Hepatocyte (in vitro differentiated cells): ENCODE measurements around the gene TUBB2B. TPM values are rescaled to one million over a fixed set of nuclear protein-coding genes. Genes with fewer than 3 reads are reported as not detected.
"Not testable (repeated sequence)": the region's sequence is repeated elsewhere in the genome, so short reads cannot be mapped to it uniquely, and the experiment has no call there.

Experiments
- DNase-seq: peaks from one replicate; pipeline ENCODE4 v3.0.0-alpha.2; 2016; ENCODE audit warnings: low spot score
- H2AFZ ChIP-seq: fragments of 200-600 bp; sonication (generic); 2 replicates; pipeline ENCODE4 v1.6.0; 2016; ENCODE audit warnings: antibody characterized with exemption, mild to moderate bottlenecking
- H3K27ac ChIP-seq: fragments of 200-600 bp; sonication (generic); 2 replicates; pipeline ENCODE4 v1.5.1; 2016; ENCODE audit warnings: mild to moderate bottlenecking
- H3K27me3 ChIP-seq: fragments of 200-600 bp; sonication (generic); 2 replicates; pipeline ENCODE4 v1.6.1; 2016
- H3K36me3 ChIP-seq: fragments of 200-600 bp; sonication (generic); replicated peaks from 2 replicates; pipeline ENCODE4 v1.5.1; 2016; ENCODE audit warnings: low read depth; ENCODE audit not compliant: insufficient read depth
- H3K4me1 ChIP-seq: fragments of 200-600 bp; sonication (generic); 2 replicates; pipeline ENCODE4 v1.5.1; 2016; ENCODE audit warnings: mild to moderate bottlenecking, moderate library complexity; ENCODE audit not compliant: insufficient read depth
- H3K4me2 ChIP-seq: fragments of 200-600 bp; sonication (generic); 2 replicates; pipeline ENCODE4 v1.6.0; 2016
- H3K4me3 ChIP-seq: fragments of 200-600 bp; sonication (generic); 2 replicates; pipeline ENCODE4 v1.5.1; 2016; ENCODE audit warnings: mild to moderate bottlenecking
- H3K79me2 ChIP-seq: fragments of 200-600 bp; sonication (generic); 2 replicates; pipeline ENCODE4 v1.6.0; 2017; ENCODE audit warnings: mild to moderate bottlenecking
- H3K9me2 ChIP-seq: fragments of 200-600 bp; sonication (generic); replicated peaks from 2 replicates; pipeline ENCODE4 v1.6.0; 2017; ENCODE audit warnings: mild to moderate bottlenecking; ENCODE audit not compliant: insufficient read depth
- H3K9me3 ChIP-seq: fragments of 200-600 bp; sonication (generic); 2 replicates; pipeline ENCODE4 v1.5.1; 2016; ENCODE audit warnings: low read depth, mild to moderate bottlenecking
- H4K20me1 ChIP-seq: fragments of 200-600 bp; sonication (generic); 2 replicates; pipeline ENCODE4 v1.6.0; 2016; ENCODE audit warnings: mild to moderate bottlenecking; ENCODE audit not compliant: insufficient read depth, poor library complexity, severe bottlenecking
- EZH2 ChIP-seq: fragments of 200-600 bp; sonication (generic); IDR thresholded peaks from 2 replicates; pipeline ENCODE4 v1.6.1; 2016; ENCODE audit warnings: antibody characterized with exemption, mild to moderate bottlenecking, borderline replicate concordance
- EZH2phosphoT487 ChIP-seq: fragments of 200-600 bp; sonication (generic); IDR thresholded peaks from one replicate; pipeline ENCODE4 v1.6.1; 2018; ENCODE audit warnings: antibody characterized with exemption, mild to moderate bottlenecking, low read depth, moderate library complexity; ENCODE audit not compliant: unreplicated experiment, severe bottlenecking
- WGBS: methylation state at CpG from one replicate; pipeline ENCODE4 v1.1.6; 2016; ENCODE audit warnings: low lambda C conversion rate; ENCODE audit errors: missing lambda C conversion rate; 5-methylcytosine and 5-hydroxymethylcytosine counted together
- polyA plus RNA-seq: library from polyadenylated mRNA; unstranded; fragments of >200 nt; fragmentation: Nextera tagmentation; extraction: Ambion mirVana; gene quantifications from 2 replicates; pipeline ENCODE4 v1.2.1, GENCODE V29; 2016
- total RNA-seq: library from RNA; depleted of rRNA; stranded (reverse); fragments of >200 nt; gene quantifications from 2 replicates; pipeline ENCODE4 v1.2.3, GENCODE V29; 2014
- TF ChIP-seq, protein P1 (sequence below): fragments of 200-600 bp; sonication (generic); IDR thresholded peaks from 2 replicates; pipeline ENCODE4 v1.5.1; 2016; ENCODE audit warnings: antibody characterized with exemption, mild to moderate bottlenecking; ENCODE audit not compliant: poor library complexity

The TUBB2B gene
- total and polyA plus RNA-seq, 2 experiments from 2014 or later = 36.4 to 72.0 TPM

GRCh38 chr6:3199382-3199781, 28.1 kb downstream of the TUBB2B start:
- H3K27me3 ChIP-seq = no peaks in the 10 kb centered on the region
- H3K79me2 ChIP-seq = no peaks in the 10 kb centered on the region
- no peak overlapping the region for H3K27ac ChIP-seq
- H3K9me2 ChIP-seq = no peaks in the 10 kb centered on the region
- TF ChIP-seq EZH2phosphoT487 (no peak), EZH2 (no peak)
- TF ChIP-seq, protein P1, sequence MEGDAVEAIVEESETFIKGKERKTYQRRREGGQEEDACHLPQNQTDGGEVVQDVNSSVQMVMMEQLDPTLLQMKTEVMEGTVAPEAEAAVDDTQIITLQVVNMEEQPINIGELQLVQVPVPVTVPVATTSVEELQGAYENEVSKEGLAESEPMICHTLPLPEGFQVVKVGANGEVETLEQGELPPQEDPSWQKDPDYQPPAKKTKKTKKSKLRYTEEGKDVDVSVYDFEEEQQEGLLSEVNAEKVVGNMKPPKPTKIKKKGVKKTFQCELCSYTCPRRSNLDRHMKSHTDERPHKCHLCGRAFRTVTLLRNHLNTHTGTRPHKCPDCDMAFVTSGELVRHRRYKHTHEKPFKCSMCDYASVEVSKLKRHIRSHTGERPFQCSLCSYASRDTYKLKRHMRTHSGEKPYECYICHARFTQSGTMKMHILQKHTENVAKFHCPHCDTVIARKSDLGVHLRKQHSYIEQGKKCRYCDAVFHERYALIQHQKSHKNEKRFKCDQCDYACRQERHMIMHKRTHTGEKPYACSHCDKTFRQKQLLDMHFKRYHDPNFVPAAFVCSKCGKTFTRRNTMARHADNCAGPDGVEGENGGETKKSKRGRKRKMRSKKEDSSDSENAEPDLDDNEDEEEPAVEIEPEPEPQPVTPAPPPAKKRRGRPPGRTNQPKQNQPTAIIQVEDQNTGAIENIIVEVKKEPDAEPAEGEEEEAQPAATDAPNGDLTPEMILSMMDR = no peak
- no peaks in the 10 kb centered on the region for H3K36me3 ChIP-seq
- H3K4me1 ChIP-seq = no peaks in the 10 kb centered on the region
- no peaks in the 10 kb centered on the region for H3K9me3 ChIP-seq
- H3K4me2 ChIP-seq = no peak overlapping the region
- WGBS = 87% methylated on average over 5 of the region's 5 CpGs
- H3K4me3 ChIP-seq = no peak overlapping the region
- no peaks in the 10 kb centered on the region for H4K20me1 ChIP-seq
- DNase-seq = no peak
- H2AFZ ChIP-seq = no peak overlapping the region

DNA sequence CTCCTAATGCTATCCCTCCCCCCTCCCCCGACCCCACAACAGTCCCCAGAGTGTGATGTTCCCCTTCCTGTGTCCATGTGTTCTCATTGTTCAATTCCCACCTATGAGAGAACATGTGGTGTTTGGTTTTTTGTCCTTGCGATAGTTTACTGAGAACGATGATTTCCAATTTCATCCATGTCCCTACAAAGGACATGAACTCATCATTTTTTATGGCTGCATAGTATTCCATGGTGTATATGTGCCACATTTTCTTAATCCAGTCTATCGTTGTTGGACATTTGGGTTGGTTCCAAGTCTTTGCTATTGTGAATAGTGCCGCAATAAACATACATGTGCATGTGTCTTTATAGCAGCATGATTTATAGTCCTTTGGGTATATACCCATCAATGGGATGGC, 29.7 kb downstream of the TUBB2B start:
- H3K4me2 ChIP-seq, H3K9me2 ChIP-seq, H3K36me3 ChIP-seq, H3K79me2 ChIP-seq, H3K4me1 ChIP-seq, H3K4me3 ChIP-seq, H4K20me1 ChIP-seq, H3K27me3 ChIP-seq, H3K27ac ChIP-seq, DNase-seq, H2AFZ ChIP-seq, H3K9me3 ChIP-seq: not testable (repeated sequence)
- WGBS = 86% methylated on average over 5 of the region's 5 CpGs

DNA sequence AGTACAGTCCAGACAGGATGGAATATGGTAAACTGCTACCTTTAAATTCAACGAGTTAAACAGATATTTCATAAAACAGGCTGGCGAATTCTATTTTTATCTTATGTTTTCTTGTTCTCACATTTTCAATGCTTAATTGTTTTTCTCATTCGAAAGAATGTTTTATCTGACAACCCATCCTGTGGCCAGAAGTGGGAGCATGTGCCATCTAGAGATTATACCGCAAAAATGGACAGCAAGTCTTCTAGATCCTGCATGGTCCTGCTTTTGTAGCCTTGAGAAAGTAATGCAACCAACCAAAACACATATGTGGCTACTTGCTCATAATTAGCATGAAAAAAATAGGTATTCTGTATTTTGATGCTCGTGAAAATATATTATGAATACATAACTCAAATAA, 30.7 kb downstream of the TUBB2B start:
- no peaks in the 10 kb centered on the region for H3K9me2 ChIP-seq
- no peaks in the 10 kb centered on the region for H4K20me1 ChIP-seq
- no peak overlapping the region for H2AFZ ChIP-seq
- no peaks in the 10 kb centered on the region for H3K79me2 ChIP-seq
- no peaks in the 10 kb centered on the region for H3K27me3 ChIP-seq
- TF ChIP-seq EZH2 (no peak), EZH2phosphoT487 (no peak)
- TF ChIP-seq, protein P1 = no peak
- no peak overlapping the region for H3K27ac ChIP-seq
- 96% methylated on average over 5 of the region's 5 CpGs for WGBS
- H3K4me2 ChIP-seq = no peak overlapping the region
- H3K4me1 ChIP-seq = no peaks in the 10 kb centered on the region
- DNase-seq = no peak
- no peak overlapping the region for H3K4me3 ChIP-seq
- no peaks in the 10 kb centered on the region for H3K36me3 ChIP-seq
- no peaks in the 10 kb centered on the region for H3K9me3 ChIP-seq

- H2AFZ ChIP-seq = no peak overlapping the region
- no peak overlapping the region for H3K4me2 ChIP-seq
- no peak for TF ChIP-seq EZH2phosphoT487
- TF ChIP-seq, protein P1 = no peak
- no peak for TF ChIP-seq EZH2
- H3K4me3 ChIP-seq = no peak overlapping the region
- H3K27me3 ChIP-seq = no peaks in the 10 kb centered on the region
- no peaks in the 10 kb centered on the region for H3K9me2 ChIP-seq
- H3K36me3 ChIP-seq = no peaks in the 10 kb centered on the region
- WGBS = 74% methylated on average over 16 of the region's 16 CpGs
- no peaks in the 10 kb centered on the region for H4K20me1 ChIP-seq
- no peak overlapping the region for H3K27ac ChIP-seq
- DNase-seq = no peak
- no peaks in the 10 kb centered on the region for H3K9me3 ChIP-seq
- no peaks in the 10 kb centered on the region for H3K79me2 ChIP-seq
- no peaks in the 10 kb centered on the region for H3K4me1 ChIP-seq
Measured at GRCh38 chr6:3195695-3196497, 31.6 kb downstream of the TUBB2B start.
